GM12878 (cell line): Measurements from ENCODE around the gene PKHD1.

ENCODE experiments used
- EP300 ChIP-seq, 2 experiments: fragments of 150-350 bp in 1 of 2; IDR thresholded peaks; 2 replicates each; pipeline ENCODE4 v1.6.1; 2011 to 2012; ENCODE audit warnings: low read depth in 2 of 2, low read length in 2 of 2, borderline replicate concordance in 1 of 2, improper control_type of control experiment in 1 of 2, inconsistent platforms in 1 of 2; ENCODE audit not compliant: control insufficient read depth in 1 of 2
- HDAC6 ChIP-seq: fragments of 200-600 bp; sonication (generic); IDR thresholded peaks from one replicate; pipeline ENCODE4 v1.8.0; 2017; ENCODE audit warnings: antibody characterized with exemption; ENCODE audit not compliant: unreplicated experiment
- POLR2AphosphoS5 ChIP-seq: IDR thresholded peaks from 2 replicates; pipeline ENCODE4 v1.6.1; 2011; ENCODE audit warnings: mild to moderate bottlenecking, low read length, inconsistent platforms
- POU2F2 ChIP-seq: IDR thresholded peaks from 3 replicates; pipeline ENCODE4 v1.6.1; 2011; ENCODE audit warnings: low read depth, mild to moderate bottlenecking, low read length, borderline replicate concordance
- ZNF274 ChIP-seq: IDR thresholded peaks from one replicate; pipeline ENCODE4 v1.8.0; 2011; ENCODE audit not compliant: insufficient read length, insufficient read depth
- TF ChIP-seq, protein P1 (sequence below), 3 experiments: IDR thresholded peaks in 2 of 3; conservative IDR thresholded peaks in 1 of 3; 2 replicates each; pipeline ENCODE4 v1.5.1; 2011; ENCODE audit warnings: low read depth in 3 of 3, low read length in 3 of 3, mild to moderate bottlenecking in 3 of 3, control low read depth in 2 of 3, moderate library complexity in 2 of 3, inconsistent platforms in 1 of 3, mixed read lengths in 1 of 3; ENCODE audit not compliant: control insufficient read depth in 2 of 3, insufficient read depth in 1 of 3; ENCODE audit errors: extremely low read depth in 1 of 3
- TF ChIP-seq, protein P2 (sequence below): IDR thresholded peaks from 2 replicates; pipeline ENCODE4 v1.6.1; 2012; ENCODE audit warnings: low read depth, low read length, improper control_type of control experiment

DNA sequence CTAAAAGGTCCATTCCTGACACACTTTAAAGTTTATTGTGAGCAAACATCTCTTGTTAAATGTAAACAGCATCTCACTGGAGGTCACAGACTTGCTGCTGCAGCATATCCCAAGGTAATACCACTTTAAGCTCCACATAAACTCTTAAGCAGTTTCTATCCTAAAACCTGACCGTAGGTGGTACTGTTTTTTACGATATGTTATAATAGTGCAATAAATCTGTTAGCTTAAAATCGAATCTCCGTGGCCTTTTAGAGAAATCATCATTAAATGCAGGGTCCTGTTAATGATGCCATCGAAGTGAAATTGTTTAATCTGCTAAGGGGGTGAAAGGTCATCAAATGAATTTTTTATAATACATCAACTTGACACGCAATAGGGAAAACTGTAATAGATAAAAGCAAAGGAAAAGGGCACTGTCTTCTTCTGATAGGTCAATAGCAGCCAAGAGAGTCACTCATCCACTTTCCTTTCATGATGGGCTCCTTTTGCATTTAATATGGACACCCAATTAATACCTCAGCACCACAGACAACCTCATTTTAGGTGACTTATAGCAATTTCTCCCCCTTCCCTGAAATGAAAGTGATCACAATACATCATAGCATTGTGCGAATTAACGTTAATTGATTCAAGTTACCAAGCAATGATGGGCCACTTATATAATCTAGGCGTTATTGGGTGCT, 436.1 kb downstream of the PKHD1 start:
- TF ChIP-seq, protein P1, sequence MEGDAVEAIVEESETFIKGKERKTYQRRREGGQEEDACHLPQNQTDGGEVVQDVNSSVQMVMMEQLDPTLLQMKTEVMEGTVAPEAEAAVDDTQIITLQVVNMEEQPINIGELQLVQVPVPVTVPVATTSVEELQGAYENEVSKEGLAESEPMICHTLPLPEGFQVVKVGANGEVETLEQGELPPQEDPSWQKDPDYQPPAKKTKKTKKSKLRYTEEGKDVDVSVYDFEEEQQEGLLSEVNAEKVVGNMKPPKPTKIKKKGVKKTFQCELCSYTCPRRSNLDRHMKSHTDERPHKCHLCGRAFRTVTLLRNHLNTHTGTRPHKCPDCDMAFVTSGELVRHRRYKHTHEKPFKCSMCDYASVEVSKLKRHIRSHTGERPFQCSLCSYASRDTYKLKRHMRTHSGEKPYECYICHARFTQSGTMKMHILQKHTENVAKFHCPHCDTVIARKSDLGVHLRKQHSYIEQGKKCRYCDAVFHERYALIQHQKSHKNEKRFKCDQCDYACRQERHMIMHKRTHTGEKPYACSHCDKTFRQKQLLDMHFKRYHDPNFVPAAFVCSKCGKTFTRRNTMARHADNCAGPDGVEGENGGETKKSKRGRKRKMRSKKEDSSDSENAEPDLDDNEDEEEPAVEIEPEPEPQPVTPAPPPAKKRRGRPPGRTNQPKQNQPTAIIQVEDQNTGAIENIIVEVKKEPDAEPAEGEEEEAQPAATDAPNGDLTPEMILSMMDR (IDR thresholded peaks at IDR 0.05 in 2 of 3, conservative IDR thresholded peaks at IDR 0.05 in 1 of 3; ENCODE audit: control insufficient read depth in 2 of 3, extremely low read depth in 1 of 3, insufficient read depth in 1 of 3, low read depth in 3 of 3, low read length in 3 of 3) = no peak
- TF ChIP-seq POU2F2 (no peak), ZNF274 (no peak), EP300 (IDR thresholded peaks at IDR 0.05; ENCODE audit: borderline replicate concordance in 1 of 2, control insufficient read depth in 1 of 2, low read depth in 2 of 2, low read length in 2 of 2) (no peak), HDAC6 (no peak), POLR2AphosphoS5 (no peak)
- TF ChIP-seq, protein P2, sequence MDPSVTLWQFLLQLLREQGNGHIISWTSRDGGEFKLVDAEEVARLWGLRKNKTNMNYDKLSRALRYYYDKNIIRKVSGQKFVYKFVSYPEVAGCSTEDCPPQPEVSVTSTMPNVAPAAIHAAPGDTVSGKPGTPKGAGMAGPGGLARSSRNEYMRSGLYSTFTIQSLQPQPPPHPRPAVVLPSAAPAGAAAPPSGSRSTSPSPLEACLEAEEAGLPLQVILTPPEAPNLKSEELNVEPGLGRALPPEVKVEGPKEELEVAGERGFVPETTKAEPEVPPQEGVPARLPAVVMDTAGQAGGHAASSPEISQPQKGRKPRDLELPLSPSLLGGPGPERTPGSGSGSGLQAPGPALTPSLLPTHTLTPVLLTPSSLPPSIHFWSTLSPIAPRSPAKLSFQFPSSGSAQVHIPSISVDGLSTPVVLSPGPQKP = no peak
